HepG2 (cell line): Measurements from ENCODE around the gene TOR1B. TPM values are rescaled to one million over a fixed set of nuclear protein-coding genes. Genes with fewer than 3 reads are reported as not detected.

Experiments
- BRF2 ChIP-seq: sonication (generic); formaldehyde crosslinking; IDR thresholded peaks from 2 replicates; pipeline ENCODE4 v1.8.1; 2022; ENCODE audit warnings: mild to moderate bottlenecking, missing genetic modification reagents
- CSRNP2 ChIP-seq: sonication (generic); formaldehyde crosslinking; conservative IDR thresholded peaks from 2 replicates; pipeline ENCODE4 v1.8.0; 2022; ENCODE audit warnings: low read depth, missing genetic modification reagents
- IKZF4 ChIP-seq: sonication (generic); formaldehyde crosslinking; IDR thresholded peaks from 2 replicates; pipeline ENCODE4 v1.5.1; 2020; ENCODE audit warnings: borderline replicate concordance, mild to moderate bottlenecking, low read depth, missing genetic modification reagents; ENCODE audit errors: not compliant biosample characterization
- IRF2 ChIP-seq: IDR thresholded peaks from 2 replicates; pipeline ENCODE4 v1.6.1; 2018; ENCODE audit warnings: missing genetic modification reagents, missing compliant biosample characterization
- ZNF296 ChIP-seq: sonication (generic); formaldehyde crosslinking; conservative IDR thresholded peaks from 2 replicates; pipeline ENCODE4 v1.5.0; 2020; ENCODE audit warnings: mild to moderate bottlenecking, missing genetic modification reagents
- ZNF512B ChIP-seq: sonication (generic); formaldehyde crosslinking; IDR thresholded peaks from 2 replicates; pipeline ENCODE4 v1.5.1; 2020; ENCODE audit warnings: missing genetic modification reagents, mild to moderate bottlenecking, borderline replicate concordance
- ZNF530 ChIP-seq: sonication (generic); formaldehyde crosslinking; IDR thresholded peaks from 2 replicates; pipeline ENCODE4 v1.5.0; 2020; ENCODE audit warnings: low read depth, mild to moderate bottlenecking, missing genetic modification reagents
- ZNF740 ChIP-seq: sonication (generic); formaldehyde crosslinking; IDR thresholded peaks from 2 replicates; pipeline ENCODE4 v1.4.0; 2020; ENCODE audit warnings: missing genetic modification reagents
- ZNF839 ChIP-seq: sonication (generic); formaldehyde crosslinking; IDR thresholded peaks from 2 replicates; pipeline ENCODE4 v1.4.0; 2020; ENCODE audit warnings: missing genetic modification reagents, mild to moderate bottlenecking, borderline replicate concordance
- ZSCAN9 ChIP-seq: IDR thresholded peaks from 2 replicates; pipeline ENCODE4 v1.6.1; 2016; ENCODE audit warnings: borderline replicate concordance
- polyA plus RNA-seq, 8 experiments: library from polyadenylated mRNA; depleted of rRNA in 3 of 8; stranded (reverse) in 7 of 8; unstranded in 1 of 8; fragments of >200 nt; fragmentation: Illumina TruSeq in 4 of 8; extraction: Trizol in 4 of 8; gene quantifications; 2 replicates each; pipeline versions ENCODE4 v1.2.1 to v1.2.3, GENCODE V29; 2011 to 2016; ENCODE audit warnings: low read depth in 4 of 8, missing spikeins in 1 of 8, mixed read lengths in 1 of 8; ENCODE audit not compliant: insufficient read depth in 1 of 8
- total RNA-seq, 5 experiments: library from RNA; depleted of rRNA; stranded (reverse); fragments of >200 nt; fragmentation: Illumina TruSeq; extraction: Trizol; gene quantifications; 2 replicates each; pipeline ENCODE4 v1.2.3, GENCODE V29; 2016; ENCODE audit warnings: low read depth in 1 of 5

The TOR1B gene
- total and polyA plus RNA-seq, 2 of the 13 experiments (the other 11 are each of a cell fraction or from before 2014, with no cell fraction given): 18.1 to 21.3 TPM

GRCh38 chr9:129759319-129759718 lies 43.7 kb upstream of the TOR1B start (continued):
- TF ChIP-seq BRF2 (CRISPR knock-in tag) (no peak), ZNF296 (CRISPR knock-in tag) (no peak), CSRNP2 (no peak), ZSCAN9 (CRISPR knock-in tag) (no peak), ZNF512B (CRISPR knock-in tag) (no peak), IKZF4 (CRISPR knock-in tag) (no peak), ZNF740 (CRISPR knock-in tag) (no peak), ZNF530 (CRISPR knock-in tag) (no peak), IRF2 (CRISPR knock-in tag) (no peak), ZNF839 (CRISPR knock-in tag) (no peak)
